HG02642 (cell line): ENCODE results near the gene CCDC8.
"Not testable (repeated sequence)": the region's sequence is repeated elsewhere in the genome, so short reads cannot be mapped to it uniquely, and the experiment has no call there.

Experiments
- ATAC-seq: cut with Tn5 transposase; IDR thresholded peaks from one replicate; pipeline ENCODE4 v1.9.1; 2021; ENCODE audit warnings: mild to moderate bottlenecking; ENCODE audit not compliant: unreplicated experiment, poor library complexity

Gene CCDC8

DNA sequence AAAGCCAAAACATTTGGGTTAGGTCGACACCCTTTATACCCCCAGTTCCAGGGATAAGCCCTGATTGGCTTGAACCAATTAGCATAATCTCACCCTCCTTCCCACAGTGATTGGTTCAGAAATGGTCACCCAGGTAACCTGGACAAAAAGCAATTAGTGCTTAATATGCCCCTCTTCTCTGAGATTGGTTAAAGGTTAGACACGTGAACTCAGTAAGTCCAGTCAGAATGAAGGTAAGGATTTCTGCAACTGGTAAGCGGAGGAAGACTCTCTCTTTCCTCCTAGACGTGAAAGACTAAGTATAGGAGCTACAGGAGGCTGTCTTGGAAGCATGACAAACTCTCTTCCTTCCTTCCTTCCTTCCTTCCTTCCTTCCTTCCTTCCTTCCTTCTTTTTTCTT is 16.6 kb upstream of the CCDC8 start:
- ATAC-seq, result no peak

DNA sequence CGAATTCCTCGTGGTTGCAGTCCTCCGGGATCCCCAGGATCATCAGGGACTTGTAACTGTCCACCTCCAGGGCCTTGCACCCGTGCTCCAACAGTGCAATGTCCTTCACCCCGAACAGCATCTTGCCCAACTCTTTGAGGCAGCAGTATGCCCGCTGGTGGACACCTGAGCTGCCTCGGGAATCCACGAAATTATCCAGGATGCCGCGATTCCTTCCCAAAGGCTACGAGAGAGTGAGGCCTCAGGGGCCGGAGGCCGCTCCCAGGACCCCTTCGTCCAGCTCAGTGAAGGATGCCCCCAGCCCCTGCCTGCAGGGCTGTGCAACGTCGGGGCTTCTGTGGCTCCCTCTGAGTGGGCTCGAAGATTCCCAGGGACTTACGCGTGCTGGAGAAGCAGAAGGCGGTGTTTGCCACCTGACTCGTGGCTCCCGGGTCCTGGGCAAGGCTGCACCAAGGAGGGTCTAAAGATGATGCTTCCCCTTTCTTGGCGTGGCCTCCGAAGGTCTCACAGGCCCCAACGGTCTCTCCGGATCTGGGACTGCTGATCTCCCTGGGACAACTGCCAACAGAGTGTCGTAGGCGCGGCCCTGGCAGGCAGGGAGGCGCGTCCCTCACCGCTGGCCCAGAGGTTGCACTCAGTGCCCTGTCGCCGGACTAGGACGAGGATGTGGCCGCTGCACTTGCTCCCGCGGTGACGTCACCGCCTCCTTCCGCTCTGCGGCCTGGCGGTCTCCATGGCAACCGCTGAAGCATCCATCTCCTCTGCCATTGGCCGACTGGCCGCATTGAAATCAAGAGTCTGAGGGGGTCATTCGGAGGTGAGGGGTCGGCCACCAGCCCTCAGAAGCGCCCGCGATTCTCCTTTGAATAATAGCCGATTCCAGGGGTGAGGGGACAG is 15.1 kb upstream of the CCDC8 start, which contains the start of gene PNMA8C:
TSS of gene PNMA8C (minus strand) at position 698 of the 897 bp plus-strand sequence. CDS start at position 121, 577 bp downstream.
- no peak for ATAC-seq

DNA sequence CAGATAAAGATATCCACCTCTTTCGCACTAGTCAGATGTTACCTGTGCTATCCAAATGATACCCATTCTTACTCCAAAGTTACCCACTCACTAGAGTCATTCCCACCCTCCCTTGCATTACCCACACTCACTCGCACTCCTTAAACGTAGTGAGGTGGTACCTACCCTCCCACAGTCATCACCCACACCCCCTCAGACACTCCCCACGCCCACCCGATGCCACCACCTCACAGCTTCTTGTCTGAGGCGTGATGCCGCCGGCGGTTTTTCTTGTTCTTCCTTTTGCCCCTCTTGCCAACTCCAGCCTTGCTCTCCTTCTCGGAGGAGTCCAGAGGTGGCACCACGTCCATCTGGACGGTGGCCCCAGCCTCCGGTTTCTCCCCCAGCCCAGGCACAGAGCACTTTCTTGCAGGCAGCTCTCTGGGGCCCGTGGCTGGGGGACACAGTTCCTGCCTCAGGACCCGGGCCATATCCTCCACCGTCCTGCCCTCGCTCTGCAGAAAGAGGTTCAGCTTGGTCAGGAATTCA is 14.2 kb upstream of the CCDC8 start:
- ATAC-seq, result no peak

DNA sequence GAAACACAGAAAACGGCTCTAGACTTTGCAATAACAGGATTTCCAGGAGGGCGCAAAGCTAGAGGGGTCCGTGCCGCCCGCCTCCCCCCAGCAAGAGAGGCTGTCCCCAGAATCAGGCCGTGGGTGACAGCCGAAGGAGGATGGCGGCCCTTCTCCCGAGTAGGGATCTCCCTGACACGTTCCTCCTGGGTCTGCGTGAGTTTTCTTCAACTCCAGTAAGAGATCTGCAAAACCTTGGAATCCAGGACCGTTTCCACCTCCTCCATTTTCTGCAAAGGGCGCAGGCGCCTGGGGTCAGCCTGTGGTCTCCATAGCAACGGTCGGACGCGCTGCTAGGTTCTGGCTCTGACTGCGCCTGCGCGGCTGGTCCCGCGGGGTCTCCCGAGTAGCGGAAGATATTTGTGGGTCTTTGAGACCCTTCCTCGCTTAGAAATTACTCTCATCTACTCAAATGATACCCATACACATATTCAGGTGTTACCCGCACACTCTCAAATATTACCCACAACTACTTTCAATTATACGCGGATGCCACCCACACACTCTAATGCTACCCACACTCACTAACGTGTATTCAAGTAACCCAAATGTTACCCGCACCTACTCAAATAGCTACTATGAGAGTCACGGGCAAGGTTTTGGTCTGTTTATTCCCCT is 13.3 kb upstream of the CCDC8 start:
- no peak for ATAC-seq

DNA sequence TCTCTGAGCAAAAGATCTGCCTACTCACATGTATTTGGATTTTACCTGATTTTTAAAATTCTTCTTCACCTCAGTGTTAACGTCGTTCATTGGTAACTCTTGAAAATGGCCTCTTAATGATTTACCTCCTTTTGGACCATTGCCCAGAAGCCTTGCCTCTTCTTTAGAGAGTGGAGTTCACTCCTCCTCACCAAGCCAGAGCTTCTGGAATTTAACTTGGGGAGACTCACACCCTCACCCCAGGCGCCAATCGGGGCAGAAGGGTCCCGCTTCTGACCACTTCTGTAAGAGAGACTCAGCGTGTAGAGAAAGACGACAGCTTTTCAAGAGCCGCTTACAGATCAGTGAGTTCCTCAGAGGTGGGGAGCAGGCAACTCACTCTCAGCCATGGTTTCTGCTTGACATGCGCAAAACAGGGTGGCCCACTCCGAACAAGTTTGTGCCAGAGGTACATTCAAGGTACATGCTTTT is 12.7 kb upstream of the CCDC8 start:
- ATAC-seq, result no peak

DNA sequence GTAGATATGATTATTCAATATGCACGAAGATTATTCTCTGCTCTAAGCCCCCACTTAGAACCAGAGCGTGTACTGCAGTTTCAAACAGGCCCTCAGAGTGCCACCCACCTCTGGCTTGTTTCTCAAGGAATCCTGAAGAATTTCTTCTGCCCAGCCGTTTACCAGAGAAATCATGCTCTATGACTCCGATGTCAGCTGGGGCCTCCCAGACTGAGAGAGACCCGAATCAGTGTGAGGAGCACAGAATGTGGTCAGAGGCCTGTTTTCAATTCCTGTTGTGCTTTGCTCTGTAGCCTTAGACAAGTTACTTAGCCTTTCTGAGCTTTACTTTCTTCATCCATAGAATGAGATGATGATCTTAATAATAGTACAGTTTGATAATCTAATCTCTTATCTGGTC is 9.8 kb upstream of the CCDC8 start:
- no peak for ATAC-seq

DNA sequence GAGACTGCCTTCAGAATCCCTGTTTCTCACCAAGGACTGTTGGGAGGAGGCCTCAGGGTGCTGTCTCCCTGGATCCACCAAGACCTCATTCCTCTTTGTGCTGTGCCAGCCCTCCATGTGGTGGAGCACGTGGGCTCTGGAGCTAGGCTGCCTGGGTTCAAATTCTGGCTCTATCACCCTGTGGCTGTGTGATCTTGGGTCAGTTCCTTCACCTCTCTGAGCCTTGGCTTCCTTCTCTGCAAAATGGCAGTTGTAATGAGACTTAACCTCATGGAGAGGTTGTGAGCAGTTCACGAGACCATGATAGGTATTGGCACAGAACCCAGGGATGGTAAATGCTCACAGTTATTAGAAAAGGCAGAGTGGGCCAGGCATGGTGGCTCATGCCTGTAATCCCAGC is 9.0 kb upstream of the CCDC8 start:
- ATAC-seq, result no peak

DNA sequence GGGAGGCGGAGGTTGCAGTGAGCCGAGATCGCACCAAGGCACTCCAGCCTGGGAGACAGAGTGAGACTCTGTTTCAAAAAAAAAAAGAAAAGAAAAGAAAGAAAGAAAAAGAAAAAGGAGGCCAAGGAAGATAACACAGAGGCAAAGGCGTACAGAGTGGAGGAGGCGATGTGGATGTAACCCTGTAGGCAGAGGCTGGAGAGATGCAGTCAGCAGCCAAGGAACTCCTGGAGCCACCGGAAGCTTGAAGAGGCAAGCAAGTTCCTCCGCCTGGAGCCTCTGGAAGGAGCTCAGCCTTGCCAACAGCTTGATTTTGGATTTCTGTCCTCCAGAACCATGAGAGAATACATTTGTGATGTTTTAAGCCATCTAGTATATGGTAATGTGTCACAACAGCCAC is 6.7 kb upstream of the CCDC8 start:
- no peak for ATAC-seq

DNA sequence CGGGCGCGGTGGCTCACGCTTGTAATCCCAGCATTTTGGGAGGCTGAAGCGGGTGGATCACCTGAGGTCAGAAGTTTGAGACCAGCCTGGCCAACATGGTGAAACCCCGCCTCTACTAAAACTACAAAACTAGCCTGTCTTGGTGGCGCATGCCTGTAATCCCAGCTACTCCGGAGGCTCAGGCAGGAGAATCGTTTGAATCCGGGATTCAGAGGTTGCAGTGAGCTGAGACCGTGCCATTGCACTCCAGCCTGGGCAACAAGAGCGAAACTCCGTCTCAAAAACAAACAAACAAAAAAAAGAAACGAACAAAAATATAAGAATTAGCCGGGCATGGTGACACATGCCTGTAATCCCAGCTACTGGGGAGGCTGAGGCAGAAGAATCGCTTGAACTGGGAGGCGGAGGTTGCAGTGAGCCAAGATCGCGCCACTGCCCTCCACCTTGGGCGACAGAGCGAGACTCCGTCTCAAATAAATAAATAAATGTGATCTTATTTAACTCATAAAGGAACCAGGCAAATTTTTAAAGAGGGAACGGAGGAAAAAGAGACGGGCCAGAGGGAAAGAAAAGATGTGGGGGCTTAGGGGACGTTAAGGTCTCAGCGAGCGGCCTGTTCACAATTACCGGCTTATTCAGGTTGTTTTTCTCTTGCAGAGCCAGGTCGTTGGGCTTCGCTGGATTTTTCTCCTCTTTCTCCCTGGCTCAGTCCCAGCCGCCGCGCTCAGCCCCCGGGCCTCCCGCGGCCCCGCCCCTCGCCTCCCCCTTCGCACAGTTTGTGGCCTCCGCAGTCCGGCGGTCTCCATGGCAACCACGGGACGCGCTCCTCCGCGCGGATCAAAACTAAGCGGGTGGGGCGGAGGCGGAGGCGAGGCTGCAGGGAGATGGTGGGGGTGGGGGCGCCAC is 2.7 kb upstream of the CCDC8 start:
- ATAC-seq, result not testable (repeated sequence)

DNA sequence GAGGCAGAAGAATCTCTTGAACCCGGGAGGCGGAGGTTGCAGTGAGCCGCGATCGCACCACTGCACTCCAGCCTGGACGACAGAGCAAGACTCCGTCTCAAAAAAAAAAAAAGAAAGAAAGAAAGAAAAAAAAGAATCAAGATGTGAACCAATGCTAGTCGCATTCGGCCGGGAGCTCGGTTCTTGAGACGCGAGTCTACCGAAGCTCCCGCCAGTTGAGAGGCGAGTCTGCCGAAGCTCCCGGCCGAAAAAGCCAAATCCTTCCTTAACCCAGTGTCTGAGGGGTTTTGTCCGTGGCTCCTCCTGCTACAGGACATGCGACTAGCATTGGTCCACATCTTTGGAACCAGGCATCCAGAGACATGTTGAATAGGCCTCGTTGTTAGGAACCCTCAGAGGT is 1.5 kb upstream of the CCDC8 start:
- not testable (repeated sequence) for ATAC-seq

DNA sequence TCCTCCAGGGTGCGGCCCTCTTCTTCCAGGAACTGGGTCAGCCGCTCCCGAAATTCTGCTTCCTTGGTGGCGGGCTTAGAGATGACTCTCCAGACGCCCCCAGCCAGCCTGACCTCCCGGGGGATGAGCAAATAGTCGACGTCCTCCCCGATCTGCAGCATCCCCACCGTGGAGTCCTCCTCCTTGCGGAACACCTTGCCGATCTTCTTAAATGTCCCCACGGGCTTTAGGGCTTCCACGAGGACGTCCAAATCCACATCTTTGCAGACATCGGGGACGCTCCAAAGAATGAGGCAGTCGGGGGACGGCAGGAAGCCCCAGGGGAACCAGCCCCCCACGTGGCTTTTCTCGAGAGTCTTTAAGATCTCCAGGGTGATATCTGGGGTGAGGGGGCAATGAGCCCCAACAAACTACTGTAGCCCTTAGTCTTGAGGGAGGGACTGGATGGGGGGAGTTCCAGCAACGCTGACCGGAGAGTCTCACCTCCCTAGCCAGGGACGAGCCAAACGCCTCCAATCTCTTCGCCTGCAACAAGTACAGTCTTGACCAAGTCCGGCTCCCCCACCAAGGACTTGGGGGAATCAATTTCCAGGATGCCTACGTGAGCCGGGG is 608 bp downstream of the CCDC8 start:
- ATAC-seq, result no peak

DNA sequence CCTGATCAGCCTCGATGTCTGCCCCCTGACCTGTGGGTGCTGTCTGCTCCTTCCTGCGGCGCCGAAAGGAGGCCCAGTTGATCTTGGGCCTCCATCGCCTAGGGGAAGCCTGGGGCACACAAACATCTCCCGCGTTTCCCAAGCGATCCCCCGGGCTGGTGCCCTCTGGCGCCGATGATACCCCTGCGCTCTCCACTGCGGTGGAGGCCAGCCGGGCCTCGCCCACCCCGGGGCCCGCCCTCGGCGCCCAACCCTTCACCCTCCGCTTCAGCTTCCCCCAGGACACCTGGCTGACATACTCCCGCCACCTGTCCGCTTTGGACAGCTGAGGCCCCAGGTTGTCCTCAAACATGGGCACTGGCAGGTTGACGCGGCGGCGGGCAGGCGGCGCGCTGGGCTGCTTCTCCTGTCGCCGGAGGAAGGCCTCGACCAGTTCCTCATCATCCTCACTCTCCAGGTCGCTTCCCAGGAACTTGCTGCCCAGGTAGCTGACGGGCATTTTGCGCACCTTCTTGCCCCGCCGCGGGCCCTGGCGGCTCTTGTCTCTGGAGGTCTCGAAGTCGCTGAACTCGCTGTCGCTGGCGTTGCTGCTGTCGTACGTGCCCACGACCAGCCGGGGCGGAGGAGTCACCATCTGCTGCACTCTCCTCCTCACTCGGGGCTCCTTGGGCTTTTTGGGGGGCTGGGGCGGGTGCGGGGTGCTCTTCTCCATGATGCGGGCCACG is 1.3 kb downstream of the CCDC8 start:
- no peak for ATAC-seq

DNA sequence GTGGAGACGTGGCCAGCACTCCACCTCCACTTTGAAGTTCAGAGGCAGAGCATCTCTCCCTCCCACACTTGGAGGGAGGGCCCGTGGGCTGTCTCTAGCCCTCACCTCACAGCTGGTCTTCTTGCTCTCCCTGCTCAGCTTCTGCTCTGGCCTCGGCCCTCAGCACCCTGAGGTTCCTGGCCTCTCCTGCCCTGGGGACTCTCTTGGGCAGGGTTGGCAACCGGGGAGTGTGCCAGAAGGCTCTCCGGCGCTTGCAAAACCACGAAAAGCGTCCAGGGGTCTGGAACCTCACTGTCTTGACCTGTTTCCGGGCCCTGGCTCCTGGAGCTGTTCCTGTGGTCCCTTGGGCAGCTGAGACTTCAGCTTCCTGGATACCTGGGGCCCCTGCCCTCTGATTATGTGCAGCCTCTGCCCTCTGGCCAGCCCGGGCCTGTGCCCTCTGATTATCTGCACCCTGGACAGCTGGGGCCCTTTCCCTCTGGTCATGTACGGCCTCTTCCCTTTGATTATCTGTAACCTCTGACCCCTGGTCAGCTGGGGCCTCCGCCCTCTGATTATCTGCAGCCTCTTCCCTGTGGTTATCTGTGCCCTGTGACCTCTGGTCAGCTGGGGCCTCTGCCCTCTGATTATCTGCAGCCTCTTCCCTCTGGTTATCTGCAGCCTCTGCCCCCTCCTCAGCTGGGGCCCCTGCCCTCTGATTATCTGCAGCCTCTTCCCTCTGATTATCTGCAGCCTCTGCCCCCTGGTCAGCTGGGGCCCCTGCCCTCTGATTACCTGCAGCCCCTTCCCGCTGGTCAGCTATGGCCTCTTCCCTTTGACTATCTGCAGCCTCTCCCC is 2.1 kb downstream of the CCDC8 start:
- no peak for ATAC-seq

DNA sequence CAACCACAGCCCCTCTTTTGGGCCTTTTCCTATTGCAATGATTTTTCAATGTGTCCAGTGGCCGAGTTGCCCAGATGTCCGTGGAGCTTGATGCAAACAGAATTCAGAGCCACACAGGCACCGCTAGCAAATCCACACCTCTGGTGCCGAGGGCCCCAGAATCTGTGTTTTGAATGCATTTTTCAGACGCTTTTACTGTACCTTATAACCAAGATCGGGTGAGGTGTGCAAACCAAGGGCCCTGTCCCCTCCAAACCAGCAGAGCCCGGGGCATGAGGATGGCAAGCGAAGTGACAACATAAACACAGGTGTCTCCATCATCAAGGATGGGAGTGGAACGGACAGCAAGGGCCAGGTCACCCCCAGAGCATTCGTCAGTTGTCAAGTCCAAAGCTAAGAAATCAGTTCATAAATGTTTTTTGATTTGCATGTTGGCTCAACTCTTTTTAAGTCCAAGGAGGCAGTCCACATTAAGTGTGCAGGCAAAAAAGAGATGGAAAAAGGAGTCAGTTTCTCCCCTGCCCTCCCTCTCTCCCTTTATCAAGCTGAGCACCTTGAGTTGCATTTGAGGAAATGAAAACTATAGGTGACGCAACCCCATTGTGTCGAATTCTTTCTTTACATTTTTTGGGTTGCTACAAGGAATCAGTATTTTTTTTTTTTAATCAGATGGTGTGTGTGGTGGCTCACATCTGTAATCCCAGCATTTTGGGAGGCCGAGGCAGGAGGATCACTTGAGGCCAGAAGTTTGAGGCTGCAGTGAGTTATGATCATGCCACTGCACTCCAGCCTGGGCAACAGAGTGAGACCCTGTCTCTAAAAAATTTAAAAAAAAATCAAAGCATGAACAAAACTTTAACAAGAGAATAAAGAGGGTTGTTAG is 2.9 kb downstream of the CCDC8 start:
- ATAC-seq, result no peak

DNA sequence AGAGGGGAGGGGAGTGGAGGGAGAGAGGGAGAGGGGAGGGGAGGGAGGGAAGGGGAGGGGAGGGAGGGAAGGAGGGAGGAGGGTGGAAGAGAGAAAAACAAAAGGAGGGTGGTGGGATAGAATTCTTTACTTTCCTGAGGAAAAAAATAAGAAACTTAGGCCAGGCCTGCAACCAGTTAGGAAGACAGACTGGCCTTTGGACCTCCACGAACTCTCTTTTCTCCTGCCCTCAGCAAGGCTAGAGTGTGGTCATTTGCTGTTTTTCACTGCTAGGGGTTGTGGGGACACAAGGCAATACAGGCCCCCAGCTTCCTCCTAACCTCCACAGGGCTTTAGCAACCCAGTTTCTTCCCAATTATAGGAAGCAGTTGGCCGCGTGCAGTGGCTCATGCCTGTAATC is 4.2 kb downstream of the CCDC8 start:
- ATAC-seq, result no peak

DNA sequence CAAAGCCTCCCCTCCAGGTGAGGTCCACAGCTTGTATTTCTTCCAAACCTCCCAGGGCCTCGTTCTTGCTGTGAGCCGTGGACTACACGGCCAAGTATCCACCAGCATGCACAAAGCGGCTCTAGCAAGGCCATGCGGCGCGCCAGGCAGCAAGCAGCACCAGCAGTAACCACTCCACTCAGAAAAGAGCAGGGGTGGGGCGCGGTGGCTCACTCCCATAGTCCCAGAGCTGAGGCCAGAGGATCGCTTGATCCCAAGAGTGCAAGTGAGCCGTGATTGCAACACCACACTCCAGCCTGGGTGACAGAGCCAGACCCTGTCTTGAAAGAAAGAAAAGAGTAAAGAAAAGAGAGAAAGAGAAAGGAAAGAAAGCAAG is 4.7 kb downstream of the CCDC8 start:
- no peak for ATAC-seq

DNA sequence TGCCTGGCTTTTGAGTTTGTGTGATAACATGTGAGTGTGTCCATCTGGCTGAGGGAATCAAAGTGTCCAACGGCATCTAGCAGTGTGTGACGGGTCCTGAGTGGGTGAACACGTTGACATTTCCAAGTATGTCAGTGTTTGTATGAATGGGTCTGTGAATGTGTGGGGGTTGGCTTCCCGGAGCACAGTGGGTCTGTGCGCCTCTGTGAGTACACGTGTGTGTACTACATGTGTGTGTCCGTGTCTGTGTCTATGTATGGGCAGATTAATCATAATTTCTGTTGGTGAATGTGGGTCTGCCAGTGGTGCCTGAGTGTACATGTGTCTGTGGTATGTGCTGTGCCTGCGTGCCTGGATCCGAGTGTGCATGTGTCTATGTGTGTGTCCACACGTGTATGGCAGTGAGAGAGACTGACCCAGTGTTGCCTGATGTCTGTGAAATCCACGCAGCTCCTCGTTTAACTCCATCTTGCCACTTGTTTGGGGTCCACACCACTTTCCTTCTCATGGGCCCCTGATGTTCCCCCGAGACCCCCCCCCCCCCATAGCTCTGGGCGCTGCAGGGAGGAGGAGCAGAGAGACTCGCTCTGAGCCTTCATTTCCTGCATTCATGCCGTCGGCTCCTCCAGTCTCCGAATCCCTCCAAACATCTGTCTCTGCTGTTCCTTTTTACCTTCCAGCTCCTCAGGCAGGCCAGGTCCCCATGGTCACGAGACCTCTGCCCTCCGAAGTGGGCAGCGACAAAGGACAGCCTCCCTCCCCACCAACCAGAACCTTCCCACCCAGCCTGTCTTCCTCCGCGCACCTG is 5.3 kb downstream of the CCDC8 start:
- no peak for ATAC-seq
